ENCODE measurements around the gene BANP.
"Not testable (repeated sequence)": the region's sequence is repeated elsewhere in the genome, so short reads cannot be mapped to it uniquely, and the experiment has no call there.

BANP gene

GRCh38 chr16:87996962-87997880 lies 46.0 kb downstream of the BANP start:
- no peak overlapping the region for H3K27ac ChIP-seq
- TF ChIP-seq CTCF (conservative IDR thresholded peaks at IDR 0.05) = no peak
- TF ChIP-seq ZFX (IDR thresholded peaks at IDR 0.05) = no peak

GRCh38 chr16:87998184-87998793 lies 47.1 kb downstream of the BANP start:
- not testable (repeated sequence) for H3K27ac ChIP-seq

GRCh38 chr16:87998992-87999391 lies 47.8 kb downstream of the BANP start:
- H3K27ac ChIP-seq = not testable (repeated sequence)

- H3K27ac ChIP-seq = no peak overlapping the region
- TF ChIP-seq ZFX (IDR thresholded peaks at IDR 0.05) (no peak), CTCF (conservative IDR thresholded peaks at IDR 0.05) (no peak)
Observed at GRCh38 chr16:88002211-88002610, 51.0 kb downstream of the BANP start.

GRCh38 chr16:88002749-88003148 lies 51.5 kb downstream of the BANP start:
- TF ChIP-seq ZFX (IDR thresholded peaks at IDR 0.05) = no peak
- no peak for TF ChIP-seq CTCF (conservative IDR thresholded peaks at IDR 0.05)
- H3K27ac ChIP-seq = no peak overlapping the region

- TF ChIP-seq CTCF (conservative IDR thresholded peaks at IDR 0.05) = no peak
- TF ChIP-seq ZFX (IDR thresholded peaks at IDR 0.05) = no peak
- no peak overlapping the region for H3K27ac ChIP-seq
Observed at GRCh38 chr16:88003316-88003715, 52.1 kb downstream of the BANP start.

- no peak overlapping the region for H3K27ac ChIP-seq
- TF ChIP-seq ZFX (IDR thresholded peaks at IDR 0.05) (no peak), CTCF (conservative IDR thresholded peaks at IDR 0.05) (no peak)
Observed at GRCh38 chr16:88003736-88004135, 52.5 kb downstream of the BANP start.

GRCh38 chr16:88004391-88004790 lies 53.2 kb downstream of the BANP start:
- no peak for TF ChIP-seq CTCF (conservative IDR thresholded peaks at IDR 0.05)
- TF ChIP-seq ZFX (IDR thresholded peaks at IDR 0.05) = no peak
- H3K27ac ChIP-seq = no peak overlapping the region

Data from C4-2B (cell line).